ENCODE results near the gene AMPH.

Gene AMPH

GRCh38 chr7:38335492-38336147 lies 295.6 kb downstream of the AMPH start:
- peak overlapping the region; percentile 68 for H3K27ac ChIP-seq
- TF ChIP-seq, protein P1, sequence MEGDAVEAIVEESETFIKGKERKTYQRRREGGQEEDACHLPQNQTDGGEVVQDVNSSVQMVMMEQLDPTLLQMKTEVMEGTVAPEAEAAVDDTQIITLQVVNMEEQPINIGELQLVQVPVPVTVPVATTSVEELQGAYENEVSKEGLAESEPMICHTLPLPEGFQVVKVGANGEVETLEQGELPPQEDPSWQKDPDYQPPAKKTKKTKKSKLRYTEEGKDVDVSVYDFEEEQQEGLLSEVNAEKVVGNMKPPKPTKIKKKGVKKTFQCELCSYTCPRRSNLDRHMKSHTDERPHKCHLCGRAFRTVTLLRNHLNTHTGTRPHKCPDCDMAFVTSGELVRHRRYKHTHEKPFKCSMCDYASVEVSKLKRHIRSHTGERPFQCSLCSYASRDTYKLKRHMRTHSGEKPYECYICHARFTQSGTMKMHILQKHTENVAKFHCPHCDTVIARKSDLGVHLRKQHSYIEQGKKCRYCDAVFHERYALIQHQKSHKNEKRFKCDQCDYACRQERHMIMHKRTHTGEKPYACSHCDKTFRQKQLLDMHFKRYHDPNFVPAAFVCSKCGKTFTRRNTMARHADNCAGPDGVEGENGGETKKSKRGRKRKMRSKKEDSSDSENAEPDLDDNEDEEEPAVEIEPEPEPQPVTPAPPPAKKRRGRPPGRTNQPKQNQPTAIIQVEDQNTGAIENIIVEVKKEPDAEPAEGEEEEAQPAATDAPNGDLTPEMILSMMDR (conservative IDR thresholded peaks at IDR 0.05): peak; percentile 92

- peak overlapping the region; percentile 68 for H3K27ac ChIP-seq
These were observed 296.1 kb downstream of the AMPH start for GRCh38 chr7:38335128-38335491.

DNA sequence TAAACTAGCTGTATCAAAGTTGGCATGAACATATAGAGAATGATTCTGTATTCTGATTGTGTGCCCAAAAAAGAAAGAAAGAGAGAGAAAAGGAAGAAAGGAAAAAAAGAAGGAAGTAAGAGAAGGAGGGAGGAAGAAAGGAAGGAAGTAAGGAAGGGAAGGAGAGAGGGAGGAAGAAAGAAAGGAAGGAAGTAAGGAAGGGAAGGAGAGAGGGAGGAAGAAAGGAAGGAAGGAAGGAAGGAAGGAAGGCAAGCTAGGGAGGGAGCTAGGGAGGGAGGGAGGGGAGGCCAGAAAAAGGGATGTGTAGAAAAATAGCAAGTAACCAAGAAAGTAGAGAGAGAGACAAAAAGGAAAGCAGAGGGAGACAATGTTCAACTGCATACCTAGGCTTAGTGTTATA lies 297.0 kb downstream of the AMPH start:
- TF ChIP-seq, protein P1 (conservative IDR thresholded peaks at IDR 0.05): no peak

More at GRCh38 chr7:38335128-38335491, 296.1 kb downstream of the AMPH start:
- TF ChIP-seq, protein P1 (conservative IDR thresholded peaks at IDR 0.05): no peak

More for the DNA sequence above, 297.0 kb downstream of the AMPH start:
- peak overlapping the region; percentile 68; the same call in 1 of the 2 replicates for H3K27ac ChIP-seq
